Activated naive CD4-positive, alpha-beta T cell treated with anti-CD3 and anti-CD28 coated beads, Interleukin-2, amount 50 U/mL, for 72 hours (primary cell): Measurements from ENCODE around the gene ERF. TPM values are rescaled to one million over a fixed set of nuclear protein-coding genes. Genes with fewer than 3 reads are reported as not detected.
A peak's percentile ranks its signal among the peaks of the same experiment; 100 is the strongest.

ENCODE experiments used
- ATAC-seq, 2 donors: fragments of 150-1000 bp; cut with Tn5 transposase; 2 replicates each; pipeline ENCODE4 v1.10.0; 2021; ENCODE audit warnings: mild to moderate bottlenecking in 2 of 2, moderate library complexity in 2 of 2
- DNase-seq, 2 donors: peaks; one replicate each; pipeline ENCODE4 v3.0.0; 2021 to 2022; ENCODE audit warnings: low spot score in 2 of 2
- H3K27ac Mint-ChIP-seq, 2 donors: one replicate each; pipeline ENCODE4 v1.8.0; 2022; ENCODE audit warnings: mild to moderate bottlenecking in 2 of 2, mixed read lengths in 2 of 2
- H3K36me3 Mint-ChIP-seq, 2 donors: one replicate each; pipeline ENCODE4 v1.8.0; 2022; ENCODE audit warnings: mixed read lengths in 2 of 2
- H3K9me3 Mint-ChIP-seq, 2 donors: one replicate each; pipeline ENCODE4 v1.8.0; 2022; ENCODE audit warnings: mixed read lengths in 2 of 2
- total RNA-seq, 2 donors: library from RNA; stranded (reverse); gene quantifications; one replicate each; pipeline ENCODE4 v1.2.3, GENCODE V29; 2022

ERF gene
- 10 to 100 TPM; 48.8 to 67.8 TPM for total RNA-seq

DNA sequence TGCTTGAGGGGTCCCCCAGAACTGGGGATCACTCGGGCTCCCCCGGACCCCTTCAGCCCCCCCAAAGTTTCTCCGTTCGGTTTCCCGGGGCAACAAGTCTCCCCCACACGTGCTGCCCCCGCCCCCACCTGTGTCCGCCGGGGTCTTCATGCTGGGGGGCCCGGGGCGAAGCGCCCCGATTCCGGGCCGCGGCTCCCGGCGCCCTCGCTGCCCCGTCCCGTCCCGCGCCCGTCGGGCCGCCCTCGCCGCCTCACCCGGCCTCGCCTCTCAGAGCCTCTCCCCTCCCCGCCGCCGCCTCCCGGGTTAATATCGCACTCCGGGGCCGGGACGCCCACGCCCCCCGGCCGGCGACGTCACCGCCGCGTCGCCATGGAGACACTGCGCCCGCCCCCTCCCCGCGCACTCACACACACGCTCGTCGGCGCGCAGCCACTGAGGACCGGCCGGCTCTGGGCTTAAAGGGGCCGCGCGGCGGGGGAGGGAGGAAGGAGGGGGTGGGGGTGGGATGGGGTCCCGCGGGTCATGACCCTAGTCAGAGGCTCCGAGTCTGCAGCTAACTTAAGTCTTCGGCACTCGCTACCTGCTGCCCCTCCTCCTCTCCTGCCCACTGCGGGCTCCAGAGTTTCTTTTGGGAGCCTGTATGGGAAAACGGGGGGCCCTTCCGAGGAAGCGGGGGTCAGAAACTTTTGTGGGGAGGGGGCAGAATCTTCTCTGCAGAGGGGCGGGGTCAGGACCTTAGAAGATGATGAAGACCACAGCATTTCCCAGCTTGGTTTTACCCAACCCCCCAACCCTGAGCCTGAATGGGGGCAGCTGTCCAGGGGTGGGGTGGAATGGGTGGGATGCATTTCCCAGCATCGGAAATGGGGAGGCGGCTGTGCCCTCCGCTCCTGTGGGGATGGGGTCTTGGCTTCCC is at the start of gene ERF:
ERF (minus strand) TSS at position 279 of the 916 bp plus-strand sequence; CDS start at position 150, 129 bp downstream.
- DNase-seq = peak; percentile 91 to 95
- peak within 1 kb of the TSS; percentile 72 to 81 for H3K27ac Mint-ChIP-seq
- peaks cover 10% of the 10 kb centered on the region in 2 donors for H3K36me3 Mint-ChIP-seq
- H3K9me3 Mint-ChIP-seq = no peaks in the 10 kb centered on the region
- peak; percentile 81 to 83 for ATAC-seq

DNA sequence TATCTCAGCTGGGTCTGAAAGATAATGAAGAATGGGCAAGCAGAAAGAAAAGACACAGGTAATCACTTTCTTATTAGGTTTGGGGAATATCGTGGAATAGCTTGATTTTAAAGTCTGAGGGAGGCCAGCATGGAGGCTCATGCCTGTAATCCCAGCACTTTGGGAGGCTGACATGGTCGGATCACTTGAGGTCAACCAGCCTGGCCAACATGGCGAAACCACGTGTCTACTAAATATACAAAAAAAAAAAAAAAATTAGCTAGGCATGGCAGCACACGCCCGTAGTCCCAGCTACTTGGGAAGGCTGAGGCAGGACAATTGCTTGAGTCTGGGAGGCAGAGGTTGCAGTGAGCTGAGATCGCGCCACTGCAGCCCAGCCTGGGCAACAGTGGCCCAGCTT is 48.9 kb upstream of the ERF start:
- ATAC-seq (no peak), DNase-seq (no peak)
- Mint-ChIP-seq H3K9me3 (no peaks in the 10 kb centered on the region), H3K36me3 (peaks cover 0 to 8% of the 10 kb centered on the region in 2 donors), H3K27ac (peak overlapping the region; percentile 50 to 90)

DNA sequence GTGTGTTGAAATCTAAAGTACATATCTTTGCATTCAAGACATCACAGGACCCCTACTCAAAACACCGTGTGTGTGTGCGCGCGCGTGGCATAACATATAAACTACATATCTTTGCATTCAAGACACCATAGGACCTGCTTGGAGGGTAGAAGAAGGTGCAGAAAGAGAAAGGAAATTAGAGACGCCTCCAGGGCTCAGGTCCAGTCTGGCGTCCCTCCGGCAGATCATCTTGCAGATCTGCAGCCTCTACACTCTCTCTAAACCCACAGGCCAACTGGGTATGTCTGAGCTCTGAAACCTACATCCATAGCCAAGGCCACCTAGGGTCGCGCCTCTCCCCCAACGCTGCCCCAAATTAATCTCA is 48.2 kb upstream of the ERF start:
- peaks cover 0 to 8% of the 10 kb centered on the region in 2 donors for H3K36me3 Mint-ChIP-seq

DNA sequence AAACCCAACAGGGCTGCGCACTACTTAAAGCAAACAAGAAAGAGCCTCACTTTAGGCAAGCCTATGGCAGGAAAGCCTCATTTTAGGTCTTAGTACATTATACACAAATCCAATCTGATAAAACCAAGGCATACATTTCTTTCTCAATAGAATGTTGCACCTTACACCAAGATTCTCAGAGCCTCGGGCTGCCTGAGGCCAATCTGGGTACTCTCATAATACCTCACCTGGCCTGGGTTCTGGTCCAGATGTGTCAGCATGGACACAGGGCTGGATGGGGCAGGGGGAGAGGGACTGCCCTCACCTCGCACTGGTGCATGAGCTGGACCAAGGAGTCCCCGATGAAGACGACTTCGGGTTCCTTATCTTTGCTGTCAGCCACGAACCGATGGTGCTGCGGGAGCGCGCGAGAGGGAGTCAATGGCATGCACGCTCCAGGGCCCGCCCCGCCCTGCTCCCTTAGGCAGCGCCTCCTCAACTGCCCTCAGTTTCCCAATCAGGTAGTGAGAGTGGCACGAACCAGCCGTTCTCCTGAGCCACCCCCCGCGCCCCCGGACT is 46.8 kb upstream of the ERF start, which contains the start of gene PRR19:
PRR19 (plus strand) TSS at position 487 of the 558 bp plus-strand sequence. CDS start 7,453 bp downstream, outside the sequence.
- Mint-ChIP-seq H3K36me3 (peaks cover 0 to 8% of the 10 kb centered on the region in 2 donors), H3K27ac (peak within 1 kb of the TSS; percentile 68 to 90), H3K9me3 (no peaks in the 10 kb centered on the region)
- peak; percentile 37 to 53 for ATAC-seq
- DNase-seq = no peak

More for the DNA sequence above, 48.2 kb upstream of the ERF start:
- peak overlapping the region; percentile 37 to 90 for H3K27ac Mint-ChIP-seq
- ATAC-seq (no peak), DNase-seq (no peak)
- H3K9me3 Mint-ChIP-seq = no peaks in the 10 kb centered on the region

DNA sequence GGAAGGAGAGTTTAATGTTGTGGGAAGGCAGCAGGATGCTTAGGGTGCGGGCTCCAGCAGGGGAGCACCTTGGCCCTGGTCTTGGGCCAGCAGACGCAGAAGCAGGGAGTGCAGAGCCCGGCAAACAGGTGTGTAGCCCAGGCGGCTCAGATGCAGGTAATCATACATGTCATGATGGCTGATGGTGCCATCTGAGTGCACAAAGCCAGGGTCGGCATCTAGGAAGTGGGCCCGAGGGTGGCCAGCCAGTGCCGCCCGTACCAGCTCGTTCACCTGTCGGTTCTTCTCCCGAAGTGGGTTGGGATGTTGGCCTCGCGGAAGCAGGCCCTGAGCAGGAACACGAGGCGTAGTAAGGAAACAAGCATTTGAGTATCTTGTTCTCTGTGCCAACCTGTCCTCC is 42.1 kb upstream of the ERF start:
- Mint-ChIP-seq H3K9me3 (no peaks in the 10 kb centered on the region), H3K36me3 (peaks cover 5% of the 10 kb centered on the region in 2 donors)

DNA sequence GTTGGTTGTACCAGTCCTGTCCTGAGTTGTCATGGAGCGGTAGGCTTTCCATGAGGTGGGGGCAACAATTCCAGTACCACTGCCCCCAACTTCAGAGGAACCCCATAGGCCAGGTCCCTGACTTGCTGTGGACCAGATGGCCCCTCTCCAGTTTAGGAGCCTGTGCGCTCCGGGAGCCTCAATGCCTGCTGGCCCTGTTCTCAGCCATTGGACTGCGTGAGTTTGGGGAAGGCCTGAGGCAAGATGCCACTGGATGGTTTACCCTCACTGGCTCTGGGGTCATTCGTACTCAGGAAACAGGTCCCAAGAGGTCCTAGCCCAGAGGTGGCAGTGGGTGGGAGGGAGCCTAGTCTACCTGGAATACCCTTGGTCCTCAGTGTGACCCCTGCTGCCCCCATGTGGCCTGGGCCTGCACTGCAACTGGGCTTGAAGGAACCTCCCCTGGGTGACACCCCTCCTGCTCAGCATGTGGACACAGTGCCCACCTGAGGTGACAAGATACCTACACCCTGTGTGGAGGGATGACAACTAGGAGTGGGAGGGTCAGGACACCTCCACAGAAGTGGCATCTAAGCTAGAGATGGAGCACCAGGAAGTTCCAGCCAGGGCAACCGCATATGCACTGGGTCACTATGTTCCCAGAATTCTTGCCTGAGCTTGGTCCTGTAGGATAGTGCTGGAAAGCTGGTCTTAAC is 41.0 kb upstream of the ERF start:
- Mint-ChIP-seq H3K27ac (peak overlapping the region in 1 of 2 donors; percentile 26), H3K9me3 (no peaks in the 10 kb centered on the region), H3K36me3 (peaks cover 0 to 5% of the 10 kb centered on the region in 2 donors)
- ATAC-seq = peak; percentile 78 to 82
- DNase-seq = peak; percentile 83 to 97

More for the DNA sequence above, 42.1 kb upstream of the ERF start:
- peak overlapping the region; percentile 26 to 94 for H3K27ac Mint-ChIP-seq
- ATAC-seq (no peak), DNase-seq (no peak)

DNA sequence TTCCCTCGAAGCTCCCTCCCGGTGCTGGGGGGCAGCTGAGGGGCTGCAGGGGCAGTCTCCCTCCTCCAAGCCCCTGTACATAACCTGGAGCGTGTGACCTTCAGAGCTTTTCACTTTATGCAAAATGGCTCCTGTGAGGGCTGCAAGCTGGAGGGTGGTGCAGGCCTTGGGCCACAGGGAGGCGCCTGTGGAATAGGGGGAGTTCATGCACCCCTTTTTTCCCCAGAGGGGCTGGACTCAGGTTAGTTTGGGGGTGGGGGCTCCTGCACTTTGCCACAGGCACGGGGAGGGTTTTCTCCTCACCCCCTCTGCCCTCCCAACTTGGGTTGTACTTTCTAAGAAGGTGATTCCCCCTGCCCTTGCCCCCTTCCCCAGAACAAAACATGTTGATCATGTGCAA is 40.4 kb upstream of the ERF start:
- H3K27ac Mint-ChIP-seq = no peak overlapping the region
- no peak for ATAC-seq

DNA sequence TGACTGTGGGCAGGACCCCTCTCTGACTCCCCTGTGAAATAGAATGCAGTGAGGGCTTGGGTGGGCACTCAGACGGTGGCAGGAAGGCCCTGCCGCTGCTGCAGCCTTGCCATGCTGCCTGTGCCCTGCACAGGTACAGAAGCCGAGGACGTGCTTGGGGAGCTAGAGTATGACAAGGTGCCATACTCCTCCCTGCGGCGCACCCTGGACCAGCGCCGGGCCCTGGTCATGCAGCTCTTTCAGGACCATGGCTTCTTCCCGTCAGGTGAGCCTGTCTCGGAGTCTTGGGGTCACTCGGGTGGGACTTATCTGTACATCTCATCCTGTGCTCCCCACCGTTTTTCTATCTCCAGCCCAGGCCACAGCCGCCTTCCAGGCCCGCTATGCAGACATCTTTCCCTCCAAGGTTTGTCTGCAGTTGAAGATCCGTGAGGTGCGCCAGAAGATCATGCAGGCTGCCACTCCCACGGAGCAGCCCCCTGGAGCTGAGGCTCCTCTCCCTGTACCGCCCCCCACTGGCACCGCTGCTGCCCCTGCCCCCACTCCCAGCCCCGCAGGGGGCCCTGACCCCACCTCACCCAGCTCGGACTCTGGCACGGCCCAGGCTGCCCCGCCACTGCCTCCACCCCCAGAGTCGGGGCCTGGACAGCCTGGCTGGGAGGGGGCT is 39.7 kb upstream of the ERF start:
- Mint-ChIP-seq H3K9me3 (no peaks in the 10 kb centered on the region), H3K36me3 (peaks cover 0 to 5% of the 10 kb centered on the region in 2 donors), H3K27ac (no peak overlapping the region)
- ATAC-seq (no peak), DNase-seq (no peak)

More for the DNA sequence above, 40.4 kb upstream of the ERF start:
- no peak for DNase-seq
- peaks cover 0 to 5% of the 10 kb centered on the region in 2 donors for H3K36me3 Mint-ChIP-seq
- H3K9me3 Mint-ChIP-seq = no peaks in the 10 kb centered on the region

DNA sequence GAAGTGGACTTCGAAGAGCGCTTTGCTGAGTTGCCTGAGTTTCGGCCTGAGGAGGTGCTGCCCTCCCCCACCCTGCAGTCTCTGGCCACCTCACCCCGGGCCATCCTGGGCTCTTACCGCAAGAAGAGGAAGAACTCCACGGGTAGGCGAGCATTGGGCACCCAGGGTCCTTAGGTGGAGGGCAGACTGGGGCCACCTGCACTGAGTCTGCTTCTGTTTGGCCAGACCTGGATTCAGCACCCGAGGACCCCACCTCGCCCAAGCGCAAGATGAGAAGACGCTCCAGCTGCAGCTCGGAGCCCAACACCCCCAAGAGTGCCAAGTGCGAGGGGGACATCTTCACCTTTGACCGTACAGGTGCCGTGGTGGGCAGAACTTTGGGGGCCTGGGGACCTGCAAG is 39.0 kb upstream of the ERF start:
- ATAC-seq (no peak), DNase-seq (no peak)
- Mint-ChIP-seq H3K27ac (no peak overlapping the region), H3K9me3 (no peaks in the 10 kb centered on the region), H3K36me3 (peaks cover 0 to 5% of the 10 kb centered on the region in 2 donors)

DNA sequence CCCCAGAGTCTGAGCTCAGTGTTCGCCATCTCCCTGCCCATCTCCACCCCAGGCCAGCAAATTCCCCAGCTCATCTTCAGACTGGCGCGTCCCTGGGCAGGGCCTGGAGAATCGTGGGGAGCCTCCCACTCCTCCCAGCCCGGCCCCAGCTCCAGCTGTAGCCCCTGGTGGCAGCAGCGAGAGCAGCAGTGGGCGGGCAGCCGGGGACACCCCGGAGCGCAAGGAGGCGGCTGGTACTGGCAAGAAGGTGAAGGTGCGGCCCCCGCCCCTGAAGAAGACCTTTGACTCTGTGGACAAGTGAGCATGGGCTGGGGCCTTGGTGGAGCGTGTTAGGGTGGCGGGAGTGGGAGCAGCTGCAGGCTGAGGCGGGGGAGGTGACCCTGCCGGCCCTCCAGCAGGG is 38.6 kb upstream of the ERF start:
- Mint-ChIP-seq H3K36me3 (peaks cover 0 to 5% of the 10 kb centered on the region in 2 donors), H3K9me3 (no peaks in the 10 kb centered on the region), H3K27ac (no peak overlapping the region)
- DNase-seq (no peak), ATAC-seq (no peak)

DNA sequence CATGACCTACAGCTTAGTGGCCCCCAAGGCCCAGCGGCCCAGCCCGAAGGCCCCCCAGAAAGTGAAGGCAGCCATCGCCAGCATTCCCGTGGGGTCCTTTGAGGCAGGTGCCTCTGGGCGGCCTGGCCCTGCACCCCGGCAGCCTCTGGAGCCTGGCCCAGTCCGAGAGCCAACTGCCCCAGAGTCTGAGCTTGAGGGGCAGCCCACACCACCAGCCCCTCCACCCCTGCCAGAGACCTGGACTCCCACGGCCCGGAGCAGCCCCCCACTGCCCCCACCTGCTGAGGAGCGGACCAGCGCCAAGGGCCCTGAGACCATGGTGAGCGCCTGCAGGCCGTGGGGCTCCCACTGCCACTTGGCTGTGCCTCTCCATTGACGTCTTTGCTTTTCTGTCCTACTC is 38.0 kb upstream of the ERF start:
- Mint-ChIP-seq H3K9me3 (no peaks in the 10 kb centered on the region), H3K36me3 (peaks cover 0 to 5% of the 10 kb centered on the region in 2 donors), H3K27ac (no peak overlapping the region)
- ATAC-seq (no peak), DNase-seq (no peak)

DNA sequence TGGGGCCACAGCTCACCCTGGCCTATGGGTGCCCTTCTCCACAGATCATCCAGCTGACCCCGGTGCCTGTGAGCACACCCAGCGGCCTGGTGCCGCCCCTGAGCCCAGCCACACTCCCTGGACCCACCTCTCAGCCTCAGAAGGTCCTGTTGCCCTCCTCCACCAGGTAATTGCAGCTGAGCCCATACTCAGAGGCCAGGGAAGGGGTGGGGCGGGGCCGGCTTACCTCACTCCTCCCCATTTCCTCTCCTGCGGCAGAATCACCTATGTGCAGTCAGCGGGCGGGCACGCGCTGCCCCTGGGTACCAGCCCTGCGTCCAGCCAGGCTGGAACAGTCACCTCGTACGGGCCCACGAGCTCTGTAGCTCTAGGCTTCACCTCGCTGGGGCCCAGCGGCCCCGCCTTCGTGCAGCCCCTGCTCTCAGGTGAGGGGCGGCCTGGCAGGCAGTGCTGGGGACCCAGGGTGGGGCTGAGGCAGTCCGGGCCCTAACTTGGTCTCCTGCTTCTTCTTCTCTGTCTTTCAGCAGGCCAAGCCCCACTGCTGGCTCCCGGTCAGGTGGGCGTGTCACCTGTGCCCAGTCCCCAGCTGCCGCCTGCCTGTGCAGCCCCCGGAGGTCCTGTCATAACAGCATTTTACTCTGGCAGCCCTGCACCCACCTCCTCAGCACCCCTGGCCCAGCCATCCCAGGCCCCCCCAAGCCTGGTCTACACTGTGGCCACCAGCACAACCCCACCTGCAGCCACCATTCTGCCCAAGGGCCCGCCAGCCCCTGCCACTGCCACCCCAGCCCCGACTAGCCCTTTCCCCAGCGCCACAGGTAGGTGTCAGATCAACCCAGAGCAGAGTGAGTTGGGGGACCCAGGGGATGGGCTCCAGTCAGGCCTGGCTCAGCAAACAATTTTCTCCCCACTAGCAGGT is 37.4 kb upstream of the ERF start:
- H3K9me3 Mint-ChIP-seq = no peaks in the 10 kb centered on the region
- H3K36me3 Mint-ChIP-seq = peaks cover 0 to 5% of the 10 kb centered on the region in 2 donors

DNA sequence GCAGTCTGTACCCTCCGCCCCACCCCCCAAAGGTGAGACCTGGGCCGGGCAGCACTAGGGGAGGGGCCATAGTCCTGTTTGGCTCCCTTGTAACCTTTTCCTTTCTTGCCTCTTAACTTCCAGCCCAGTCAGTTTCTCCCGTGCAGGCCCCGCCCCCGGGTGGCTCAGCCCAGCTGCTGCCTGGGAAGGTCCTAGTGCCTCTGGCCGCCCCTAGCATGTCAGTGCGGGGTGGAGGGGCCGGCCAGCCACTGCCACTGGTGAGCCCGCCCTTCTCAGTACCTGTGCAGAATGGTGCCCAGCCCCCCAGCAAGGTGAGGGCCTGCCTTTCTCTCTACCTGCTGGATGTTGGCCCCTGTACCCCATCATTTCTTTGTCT is 36.5 kb upstream of the ERF start:
- H3K9me3 Mint-ChIP-seq = no peaks in the 10 kb centered on the region
- DNase-seq = no peak
- ATAC-seq = no peak
- peaks cover 0 to 5% of the 10 kb centered on the region in 2 donors for H3K36me3 Mint-ChIP-seq
- H3K27ac Mint-ChIP-seq = peak overlapping the region in 1 of 2 donors; percentile 4

More for the DNA sequence above, 37.4 kb upstream of the ERF start:
- H3K27ac Mint-ChIP-seq = no peak overlapping the region
- ATAC-seq = no peak
- DNase-seq = no peak

DNA sequence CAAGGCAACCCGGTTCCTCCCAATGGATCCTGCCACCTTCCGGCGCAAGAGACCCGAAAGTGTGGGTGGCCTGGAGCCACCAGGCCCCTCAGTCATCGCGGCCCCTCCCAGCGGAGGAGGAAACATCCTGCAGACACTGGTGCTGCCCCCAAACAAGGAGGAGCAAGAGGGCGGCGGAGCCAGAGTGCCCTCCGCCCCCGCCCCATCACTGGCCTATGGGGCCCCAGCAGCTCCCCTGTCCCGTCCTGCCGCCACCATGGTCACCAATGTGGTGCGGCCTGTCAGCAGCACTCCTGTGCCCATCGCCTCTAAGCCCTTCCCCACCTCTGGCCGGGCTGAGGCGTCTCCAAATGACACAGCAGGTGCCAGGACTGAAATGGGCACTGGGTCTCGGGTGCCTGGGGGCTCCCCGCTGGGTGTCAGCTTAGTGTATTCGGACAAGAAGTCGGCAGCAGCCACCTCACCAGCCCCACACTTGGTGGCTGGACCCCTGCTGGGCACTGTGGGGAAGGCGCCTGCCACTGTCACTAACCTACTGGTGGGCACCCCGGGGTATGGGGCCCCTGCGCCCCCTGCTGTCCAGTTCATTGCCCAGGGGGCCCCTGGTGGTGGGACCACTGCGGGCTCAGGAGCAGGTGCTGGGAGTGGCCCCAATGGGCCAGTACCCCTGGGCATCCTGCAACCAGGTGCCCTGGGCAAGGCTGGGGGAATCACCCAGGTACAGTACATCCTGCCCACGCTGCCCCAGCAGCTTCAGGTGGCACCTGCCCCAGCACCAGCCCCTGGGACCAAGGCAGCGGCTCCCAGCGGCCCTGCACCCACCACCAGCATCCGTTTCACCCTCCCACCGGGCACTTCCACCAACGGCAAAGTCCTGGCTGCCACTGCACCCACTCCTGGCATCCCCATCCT is 35.9 kb upstream of the ERF start:
- H3K27ac Mint-ChIP-seq = peak overlapping the region in 1 of 2 donors; percentile 4
- ATAC-seq = peak; percentile 27 to 74
- peaks cover 0 to 5% of the 10 kb centered on the region in 2 donors for H3K36me3 Mint-ChIP-seq
- H3K9me3 Mint-ChIP-seq = no peaks in the 10 kb centered on the region
- DNase-seq = peak in 1 of 2 donors; percentile 59

DNA sequence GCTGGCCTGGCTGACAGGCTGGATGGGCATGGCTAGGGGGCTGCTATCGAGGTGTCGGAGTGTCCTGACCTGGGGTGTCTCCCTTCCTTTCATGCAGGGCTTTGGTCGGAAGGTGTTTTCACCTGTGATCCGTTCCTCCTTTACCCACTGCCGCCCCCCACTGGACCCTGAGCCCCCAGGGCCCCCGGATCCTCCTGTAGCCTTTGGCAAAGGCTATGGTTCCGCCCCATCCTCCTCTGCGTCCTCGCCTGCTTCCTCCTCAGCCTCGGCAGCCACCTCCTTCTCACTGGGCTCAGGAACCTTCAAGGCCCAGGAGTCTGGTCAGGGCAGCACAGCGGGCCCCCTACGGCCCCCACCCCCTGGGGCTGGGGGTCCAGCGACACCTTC is 35.2 kb upstream of the ERF start:
- no peak overlapping the region for H3K27ac Mint-ChIP-seq
- H3K9me3 Mint-ChIP-seq = no peaks in the 10 kb centered on the region
- ATAC-seq = no peak
- no peak for DNase-seq
- peaks cover under 1 to 5% of the 10 kb centered on the region in 2 donors for H3K36me3 Mint-ChIP-seq
